ENCODE results near the gene SLC8A1.

Gene SLC8A1

GRCh38 chr2:40127890-40128557 is 323.9 kb downstream of the SLC8A1 start:
- DNase-seq, result no peak

GRCh38 chr2:40127146-40127545 is 324.7 kb downstream of the SLC8A1 start:
- DNase-seq, result no peak

- no peak for DNase-seq
These were observed 325.9 kb downstream of the SLC8A1 start for GRCh38 chr2:40126006-40126405.

- DNase-seq, result no peak
These were observed 328.1 kb downstream of the SLC8A1 start for GRCh38 chr2:40123746-40124145.

GRCh38 chr2:40123326-40123725 is 328.6 kb downstream of the SLC8A1 start:
- no peak for DNase-seq

GRCh38 chr2:40120957-40121356 is 330.9 kb downstream of the SLC8A1 start:
- no peak for DNase-seq

GRCh38 chr2:40120026-40120425 is 331.9 kb downstream of the SLC8A1 start:
- DNase-seq, result no peak

GRCh38 chr2:40118622-40119021 is 333.3 kb downstream of the SLC8A1 start:
- no peak for DNase-seq

GRCh38 chr2:40115894-40116293 is 336.0 kb downstream of the SLC8A1 start:
- DNase-seq, result no peak

GRCh38 chr2:40115348-40115747 is 336.5 kb downstream of the SLC8A1 start:
- no peak for DNase-seq

GRCh38 chr2:40113997-40114396 is 337.9 kb downstream of the SLC8A1 start:
- peak; percentile 58 to 85 for DNase-seq

GRCh38 chr2:40113272-40113968 is 338.5 kb downstream of the SLC8A1 start:
- peak; percentile 58 to 85 for DNase-seq

GRCh38 chr2:40109381-40109780 is 342.5 kb downstream of the SLC8A1 start:
- no peak for DNase-seq

- no peak for DNase-seq
These were observed 343.0 kb downstream of the SLC8A1 start for GRCh38 chr2:40108851-40109250.

GRCh38 chr2:40106061-40106460 is 345.8 kb downstream of the SLC8A1 start:
- no peak for DNase-seq

- DNase-seq, result peak in 1 of 2 experiments; percentile 70
These were observed 346.3 kb downstream of the SLC8A1 start for GRCh38 chr2:40105593-40105992.

- no peak for DNase-seq
These were observed 348.3 kb downstream of the SLC8A1 start for GRCh38 chr2:40103590-40103989.

GRCh38 chr2:40103163-40103562 is 348.7 kb downstream of the SLC8A1 start:
- no peak for DNase-seq

GRCh38 chr2:40102447-40102846 is 349.4 kb downstream of the SLC8A1 start:
- no peak for DNase-seq

GRCh38 chr2:40101131-40101575 is 350.7 kb downstream of the SLC8A1 start:
- DNase-seq, result peak in 1 of 2 experiments; percentile 63

- no peak for DNase-seq
These were observed 351.2 kb downstream of the SLC8A1 start for GRCh38 chr2:40100676-40101075.

- no peak for DNase-seq
These were observed 353.0 kb downstream of the SLC8A1 start for GRCh38 chr2:40098786-40099470.

GRCh38 chr2:40097691-40098385 is 354.1 kb downstream of the SLC8A1 start:
- no peak for DNase-seq

Data from NCI-H187 (cell line).